ENCODE data around the gene MPZL2. TPM values are rescaled to one million over a fixed set of nuclear protein-coding genes. Genes with fewer than 3 reads are reported as not detected.

The MPZL2 gene
- total RNA-seq, 1 experiment from 2014 or later = 0.26 TPM

GRCh38 chr11:118226296-118226695 is 37.8 kb downstream of the MPZL2 start:
- Histone ChIP-seq H2AK5ac (ENCODE audit: insufficient read length, low read length) (no peak overlapping the region), H2BK12ac (ENCODE audit: insufficient read length, low read depth, low read length) (no peak overlapping the region), H4K20me1 (ENCODE audit: control insufficient read depth, insufficient read depth, insufficient read length) (no peaks in the 10 kb centered on the region), H2BK20ac (ENCODE audit: low read depth, low read length, poor library complexity, severe bottlenecking) (no peak overlapping the region), H3K18ac (ENCODE audit: insufficient read length, low read depth, low read length) (no peak overlapping the region), H2AFZ (ENCODE audit: low read length) (no peak overlapping the region), H2BK5ac (ENCODE audit: insufficient read length, low read length) (no peak overlapping the region), H3K27me3 (ENCODE audit: insufficient read depth, low read length) (no peaks in the 10 kb centered on the region), H4K8ac (replicated peaks; ENCODE audit: insufficient read length, low read depth, low read length) (no peak overlapping the region), H3K4ac (ENCODE audit: low read depth, low read length) (no peak overlapping the region), H3K56ac (ENCODE audit: insufficient read length, low read depth, low read length) (no peak overlapping the region), H4K91ac (ENCODE audit: insufficient read length, low read depth, low read length) (no peak overlapping the region), H4K5ac (ENCODE audit: insufficient read length, low read depth, low read length) (no peak overlapping the region), H2BK120ac (ENCODE audit: low read depth, low read length, poor library complexity, severe bottlenecking) (no peak overlapping the region), H3T11ph (ENCODE audit: low read length) (no peak overlapping the region), H3K79me2 (ENCODE audit: insufficient read depth, low read length) (no peaks in the 10 kb centered on the region), H3K9me3 (ENCODE audit: control insufficient read depth, low read depth, low read length) (no peaks in the 10 kb centered on the region), H3K4me1 (ENCODE audit: insufficient read depth, low read length) (no peaks in the 10 kb centered on the region), H2BK15ac (ENCODE audit: low read depth, low read length) (no peak overlapping the region), H3K14ac (ENCODE audit: insufficient read depth, low read length) (no peak overlapping the region), H3K23ac (ENCODE audit: insufficient read length, low read depth, low read length) (no peak overlapping the region), H3K27ac (ENCODE audit: insufficient read length, low read depth, low read length) (no peak overlapping the region), H3K23me2 (ENCODE audit: insufficient read length, low read depth, low read length, poor library complexity, severe bottlenecking) (no peaks in the 10 kb centered on the region), H3K9ac (ENCODE audit: extremely low read depth, insufficient read length, low read length) (no peak overlapping the region), H3K79me1 (ENCODE audit: insufficient read depth, low read depth, low read length, poor library complexity, severe bottlenecking) (no peaks in the 10 kb centered on the region), H3K4me2 (ENCODE audit: insufficient read depth, insufficient read length, low read length) (no peak overlapping the region)
- no peak overlapping the region for H3K27ac Mint-ChIP-seq
- no peaks in the 10 kb centered on the region for H3K4me1 Mint-ChIP-seq
- H3K4me3 Mint-ChIP-seq = no peak overlapping the region
- peaks cover 16% of the 10 kb centered on the region for H3K27me3 Mint-ChIP-seq (ENCODE audit: low read depth)
- DNase-seq = no peak
- H3K9me3 Mint-ChIP-seq = no peaks in the 10 kb centered on the region
- H3K36me3 Mint-ChIP-seq (ENCODE audit: insufficient read depth in 1 of 3, low read depth in 3 of 3) = no peaks in the 10 kb centered on the region
- no CpG with 5 or more reads among the region's 7 CpGs for WGBS (ENCODE audit: extremely low coverage, insufficient read length, low lambda C conversion rate)
- TF ChIP-seq CTCF (conservative IDR thresholded peaks at IDR 0.05) = no peak

Measured in H9 (cell line).